ENCODE measurements around the gene GAS2. TPM values are rescaled to one million over a fixed set of nuclear protein-coding genes. Genes with fewer than 3 reads are reported as not detected.

Gene GAS2
- total RNA-seq, 1 donor = 0.90 TPM

GRCh38 chr11:22761066-22761465 is 94.7 kb downstream of the GAS2 start:
- no peak for DNase-seq (ENCODE audit: low read depth)
- no peak for TF ChIP-seq CTCF (IDR thresholded peaks at IDR 0.05; ENCODE audit: insufficient read depth, low read length)
- H3K4me3 ChIP-seq (ENCODE audit: low read depth, low read length) = no peak overlapping the region

- DNase-seq (ENCODE audit: low read depth) = no peak
- no peak overlapping the region for H3K4me3 ChIP-seq (ENCODE audit: low read depth, low read length)
- no peak for TF ChIP-seq CTCF (IDR thresholded peaks at IDR 0.05; ENCODE audit: insufficient read depth, low read length)
Measured at GRCh38 chr11:22763166-22763565, 96.8 kb downstream of the GAS2 start.

GRCh38 chr11:22764735-22765134 is 98.3 kb downstream of the GAS2 start:
- DNase-seq (ENCODE audit: low read depth) = no peak
- no peak overlapping the region for H3K4me3 ChIP-seq (ENCODE audit: low read depth, low read length)
- TF ChIP-seq CTCF (IDR thresholded peaks at IDR 0.05; ENCODE audit: insufficient read depth, low read length) = no peak

GRCh38 chr11:22768281-22768680 is 101.9 kb downstream of the GAS2 start:
- no peak overlapping the region for H3K4me3 ChIP-seq (ENCODE audit: low read depth, low read length)
- DNase-seq (ENCODE audit: low read depth) = no peak
- TF ChIP-seq CTCF (IDR thresholded peaks at IDR 0.05; ENCODE audit: insufficient read depth, low read length) = no peak

GRCh38 chr11:22769081-22769480 is 102.7 kb downstream of the GAS2 start:
- TF ChIP-seq CTCF (IDR thresholded peaks at IDR 0.05; ENCODE audit: insufficient read depth, low read length) = no peak
- DNase-seq (ENCODE audit: low read depth) = no peak
- H3K4me3 ChIP-seq (ENCODE audit: low read depth, low read length) = no peak overlapping the region

GRCh38 chr11:22774716-22775115 is 108.3 kb downstream of the GAS2 start:
- DNase-seq (ENCODE audit: low read depth) = no peak
- H3K4me3 ChIP-seq (ENCODE audit: low read depth, low read length) = no peak overlapping the region
- no peak for TF ChIP-seq CTCF (IDR thresholded peaks at IDR 0.05; ENCODE audit: insufficient read depth, low read length)

GRCh38 chr11:22775248-22775647 is 108.8 kb downstream of the GAS2 start:
- no peak for DNase-seq (ENCODE audit: low read depth)
- TF ChIP-seq CTCF (IDR thresholded peaks at IDR 0.05; ENCODE audit: insufficient read depth, low read length) = no peak
- H3K4me3 ChIP-seq (ENCODE audit: low read depth, low read length) = no peak overlapping the region

Data from fibroblast of the aortic adventitia (primary cell).